HCT116 (cell line): ENCODE results near the gene CTSE. TPM values are rescaled to one million over a fixed set of nuclear protein-coding genes. Genes with fewer than 3 reads are reported as not detected.

Source experiments
- ATAC-seq: fragments of 200-7000 bp; cut with Tn5 transposase; 2 replicates; pipeline ENCODE4 v1.9.1; 2020; ENCODE audit warnings: mild to moderate bottlenecking, moderate library complexity
- BruUV-seq: library from RNA; stranded (reverse); fragments of 400-500 nt; replicated peaks from 2 replicates; lab custom pipeline; 2021; lab: Mats Ljungman, UMichigan
- CTCF ChIA-PET: fragments of 300-600 bp; sonication (Branson Sonifier 250); formaldehyde crosslinking; loops from one replicate; lab custom pipeline; 2021; ENCODE audit warnings: antibody characterized with exemption; lab: Charles Lee
- POLR2A ChIA-PET: fragments of 300-600, 350-600 bp; sonication (Branson Sonifier 250); formaldehyde crosslinking; loops from one replicate; lab custom pipeline; 2021; ENCODE audit warnings: antibody characterized with exemption; lab: Charles Lee
- RAD21 ChIA-PET, 2 experiments: fragments of 300-600 bp; sonication (Branson Sonifier 250); formaldehyde crosslinking; loops; one replicate each; lab custom pipeline; 2023; ENCODE audit warnings: low total read pairs in 2 of 2; ENCODE audit not compliant: uncharacterized antibody in 2 of 2, unreplicated experiment in 2 of 2, low non-redundant PET in 1 of 2; lab: Charles Lee
- DNase-seq: peaks from one replicate; pipeline ENCODE4 v3.0.0-alpha.2; 2010; ENCODE audit warnings: low read depth, low spot score
- H2AFZ ChIP-seq: fragments of 200-600 bp; shearing (Covaris generic), sonication (generic); 2 replicates; pipeline ENCODE4 v1.6.1; 2017; ENCODE audit warnings: low read depth, mixed run types, mixed read lengths, antibody characterized with exemption, low read length; ENCODE audit not compliant: poor library complexity, severe bottlenecking
- H3K27ac ChIP-seq: 2 replicates; pipeline ENCODE4 v1.5.1; 2012; ENCODE audit warnings: low read depth, low read length
- H3K27me3 ChIP-seq: fragments of 200-600 bp; sonication (generic); 2 replicates; pipeline ENCODE4 v1.6.1; 2016; ENCODE audit warnings: mixed run types, low read length, mixed read lengths; ENCODE audit not compliant: insufficient read depth
- H3K36me3 ChIP-seq, 2 experiments: fragments of 200-500 bp in 1 of 2; fragments of 200-600 bp in 1 of 2; sonication (Bioruptor generic) in 1 of 2; sonication (generic) in 1 of 2; 2 replicates each; pipeline versions ENCODE4 v1.5.1 to v1.6.1; 2014 to 2016; ENCODE audit warnings: low read length in 2 of 2, inconsistent platforms in 1 of 2, mixed read lengths in 1 of 2, mixed run types in 1 of 2; ENCODE audit not compliant: insufficient read depth in 2 of 2, control insufficient read depth in 1 of 2
- H3K4me1 ChIP-seq, 2 experiments: fragments of 200-600 bp in 1 of 2; sonication (generic) in 1 of 2; 2 replicates each; pipeline versions ENCODE4 v1.5.1 to v1.6.1; 2012 to 2017; ENCODE audit warnings: low read length in 2 of 2, inconsistent platforms in 1 of 2, mild to moderate bottlenecking in 1 of 2, mixed read lengths in 1 of 2, mixed run types in 1 of 2, moderate library complexity in 1 of 2; ENCODE audit not compliant: insufficient read depth in 2 of 2, control insufficient read depth in 1 of 2
- H3K4me2 ChIP-seq: fragments of 200-600 bp; sonication (generic); 2 replicates; pipeline ENCODE4 v1.6.1; 2017; ENCODE audit warnings: mixed run types, low read length, mixed read lengths
- H3K4me3 ChIP-seq, 2 experiments: fragments of 200-600 bp in 1 of 2; sonication (generic) in 1 of 2; replicated peaks in 1 of 2; 2 replicates each; pipeline ENCODE4 v1.5.1; 2011 to 2016; ENCODE audit warnings: low read length in 2 of 2, control low read depth in 1 of 2, low read depth in 1 of 2, mild to moderate bottlenecking in 1 of 2, mixed read lengths in 1 of 2, mixed run types in 1 of 2
- H3K79me2 ChIP-seq: fragments of 200-600 bp; sonication (generic); 2 replicates; pipeline ENCODE4 v1.6.1; 2017; ENCODE audit warnings: mild to moderate bottlenecking, mixed run types, low read length, moderate library complexity, mixed read lengths; ENCODE audit not compliant: insufficient read depth
- H3K9ac ChIP-seq: fragments of 200-600 bp; sonication (generic); 2 replicates; pipeline ENCODE4 v1.6.1; 2016; ENCODE audit warnings: low read length, mixed read lengths
- H3K9me2 ChIP-seq: fragments of 200-600 bp; sonication (generic), shearing (Covaris generic); 2 replicates; pipeline ENCODE4 v1.6.1; 2017; ENCODE audit warnings: mixed run types, mild to moderate bottlenecking, moderate library complexity; ENCODE audit not compliant: insufficient read depth
- H3K9me3 ChIP-seq, 2 experiments: fragments of 200-500 bp in 1 of 2; fragments of 200-600 bp in 1 of 2; sonication (Bioruptor generic) in 1 of 2; sonication (generic) in 1 of 2; 2 replicates each; pipeline ENCODE4 v1.6.1; 2014 to 2017; ENCODE audit warnings: low read length in 2 of 2, mixed read lengths in 2 of 2, inconsistent platforms in 1 of 2, low read depth in 1 of 2, mild to moderate bottlenecking in 1 of 2, mixed run types in 1 of 2, moderate library complexity in 1 of 2; ENCODE audit not compliant: control insufficient read depth in 1 of 2, insufficient read depth in 1 of 2
- H4K20me1 ChIP-seq: fragments of 200-600 bp; sonication (generic), shearing (Covaris generic); 2 replicates; pipeline ENCODE4 v1.6.1; 2017; ENCODE audit warnings: mixed run types, mild to moderate bottlenecking, moderate library complexity; ENCODE audit not compliant: insufficient read depth
- ATF3 ChIP-seq: IDR thresholded peaks from 2 replicates; pipeline ENCODE4 v1.6.1; 2012
- ELF1 ChIP-seq: IDR thresholded peaks from 2 replicates; pipeline ENCODE4 v1.6.1; 2012; ENCODE audit warnings: low read depth, borderline replicate concordance
- EZH2 ChIP-seq: fragments of 200-600 bp; sonication (generic); IDR thresholded peaks from 2 replicates; pipeline ENCODE4 v1.6.1; 2017; ENCODE audit warnings: antibody characterized with exemption, mixed run types
- EZH2phosphoT487 ChIP-seq: fragments of 200-600 bp; IDR thresholded peaks from 2 replicates; pipeline ENCODE4 v1.6.1; 2018; ENCODE audit warnings: antibody characterized with exemption, borderline replicate concordance
- FOSL1 ChIP-seq: IDR thresholded peaks from 2 replicates; pipeline ENCODE4 v1.6.1; 2012; ENCODE audit warnings: low read depth
- MAX ChIP-seq: IDR thresholded peaks from 2 replicates; pipeline ENCODE4 v1.6.1; 2012
- POLR2A ChIP-seq: IDR thresholded peaks from 2 replicates; pipeline ENCODE4 v1.7.0; 2011; ENCODE audit warnings: borderline replicate concordance; ENCODE audit not compliant: insufficient read depth, insufficient read length; ENCODE audit errors: extremely low read depth
- POLR2AphosphoS5 ChIP-seq: IDR thresholded peaks from 2 replicates; pipeline ENCODE4 v1.6.1; 2011; ENCODE audit warnings: mild to moderate bottlenecking, low read depth, low read length, moderate library complexity
- RAD21 ChIP-seq: IDR thresholded peaks from 2 replicates; pipeline ENCODE4 v1.6.1; 2012; ENCODE audit warnings: low read depth, mild to moderate bottlenecking
- REST ChIP-seq: IDR thresholded peaks from 2 replicates; pipeline ENCODE4 v1.6.1; 2012; ENCODE audit warnings: low read depth
- SIN3A ChIP-seq: IDR thresholded peaks from 2 replicates; pipeline ENCODE4 v1.6.1; 2012; ENCODE audit warnings: low read depth
- TCF7L2 ChIP-seq: IDR thresholded peaks from 2 replicates; pipeline ENCODE4 v1.7.0; 2011; ENCODE audit warnings: borderline replicate concordance, inconsistent platforms; ENCODE audit not compliant: insufficient read depth, insufficient read length; ENCODE audit errors: extremely low read depth
- YY1 ChIP-seq: IDR thresholded peaks from 2 replicates; pipeline ENCODE4 v1.6.1; 2011; ENCODE audit warnings: low read length, low read depth, moderate library complexity, mild to moderate bottlenecking; ENCODE audit not compliant: insufficient replicate concordance; ENCODE audit errors: extremely low read depth
- ZNF274 ChIP-seq: fragments of 200-500 bp; sonication (Bioruptor generic); IDR thresholded peaks from 2 replicates; pipeline ENCODE4 v1.6.1; 2014; ENCODE audit warnings: mild to moderate bottlenecking, low read depth, low read length, inconsistent platforms
- intact Hi-C: fragments of 100-400 bp; cut with micrococcal nuclease; formaldehyde crosslinking; loops from 2 replicates; pipeline ENCODE4 v1.10.0; 2022
- total RNA-seq: library from RNA; stranded (reverse); gene quantifications from one replicate; pipeline ENCODE4 v1.2.1, GENCODE V29; 2021; ENCODE audit not compliant: unreplicated experiment

CTSE gene
- total RNA-seq, 1 experiment from 2014 or later: 0.12 TPM

- intact Hi-C loops: loop anchor here (5.0 kb wide), 1 partner anchor 53 kb away; no protein-coding TSS in a partner anchor
- H3K27me3 ChIP-seq: peaks cover 16% of the 10 kb centered on the region; the same call in 1 of the 2 replicates
- no peak for ATAC-seq
- TF ChIP-seq ATF3 (no peak), MAX (no peak), RAD21 (no peak), EZH2phosphoT487 (no peak), ELF1 (no peak), FOSL1 (no peak), TCF7L2 (no peak), EZH2 (no peak), POLR2AphosphoS5 (no peak), YY1 (no peak), REST (no peak), POLR2A (no peak), ZNF274 (no peak), SIN3A (no peak)
- TF ChIP-seq, all 23 proteins: peak for 0
- no peak overlapping the region for H3K4me3 ChIP-seq
- H3K36me3 ChIP-seq: no peaks in the 10 kb centered on the region
- no peak overlapping the region for H2AFZ ChIP-seq
- ChIA-PET RAD21 (no interaction called here), POLR2A (no interaction called here), CTCF (interaction anchor here (1.3 kb wide), 1 partner anchor 9 kb away, joined by 6 read pairs; no protein-coding TSS in a partner anchor)
- H3K9me2 ChIP-seq: no peaks in the 10 kb centered on the region
- H4K20me1 ChIP-seq: no peaks in the 10 kb centered on the region
- no peaks in the 10 kb centered on the region for H3K4me1 ChIP-seq
- no peak overlapping the region for H3K27ac ChIP-seq
- H3K9ac ChIP-seq: no peak overlapping the region
- no peaks in the 10 kb centered on the region for H3K9me3 ChIP-seq
- BruUV-seq: no TSS peak
- H3K4me2 ChIP-seq: no peak overlapping the region
- no peaks in the 10 kb centered on the region for H3K79me2 ChIP-seq
- DNase-seq: no peak
These were observed 15.6 kb upstream of the CTSE start for GRCh38 chr1:206039046-206039973.
